A549 (cell line): ENCODE results near the gene CDC14A.

Source experiments
- EP300 ChIP-seq, 2 experiments: fragments of >200 bp; sonication (Bioruptor Twin); formaldehyde crosslinking; IDR thresholded peaks; 2 replicates in 1 of 2; 3 replicates in 1 of 2; pipeline ENCODE4 v1.6.1; 2016 to 2017
- FOXS1 ChIP-seq: fragments of 250-450 bp; sonication (Bioruptor Pico); IDR thresholded peaks from 2 replicates; pipeline ENCODE4 v1.5.0; 2020; ENCODE audit warnings: mild to moderate bottlenecking, moderate library complexity
- JUN ChIP-seq, 2 experiments: fragments of >200 bp; sonication (Bioruptor Twin); formaldehyde crosslinking; IDR thresholded peaks; 2 replicates in 1 of 2; 3 replicates in 1 of 2; pipeline ENCODE4 v1.6.1; 2016 to 2017
- MAX ChIP-seq: IDR thresholded peaks from 2 replicates; pipeline ENCODE4 v1.6.1; 2012
- POLR2A ChIP-seq: IDR thresholded peaks from 2 replicates; pipeline ENCODE4 v1.6.1; 2012; ENCODE audit warnings: mild to moderate bottlenecking, low read length
- RFX5 ChIP-seq: fragments of 450-650 bp; IDR thresholded peaks from 2 replicates; pipeline ENCODE4 v1.7.1; 2014; ENCODE audit warnings: antibody characterized with exemption, mild to moderate bottlenecking, moderate library complexity
- ZC3H11A ChIP-seq: fragments of 450-650 bp; IDR thresholded peaks from 2 replicates; pipeline ENCODE4 v1.6.1; 2014; ENCODE audit warnings: antibody characterized with exemption, mild to moderate bottlenecking
- TF ChIP-seq, protein P1 (sequence below): fragments of >200 bp; sonication (Bioruptor Twin); formaldehyde crosslinking; IDR thresholded peaks from 3 replicates; pipeline ENCODE4 v1.5.1; 2016
- TF ChIP-seq, protein P2 (sequence below): fragments of 150-350 bp; IDR thresholded peaks from 2 replicates; pipeline ENCODE4 v1.6.1; 2014; ENCODE audit warnings: low read depth, mild to moderate bottlenecking, low read length

GRCh38 chr1:100332331-100332730 lies 20.0 kb upstream of the CDC14A start:
- TF ChIP-seq, protein P1, sequence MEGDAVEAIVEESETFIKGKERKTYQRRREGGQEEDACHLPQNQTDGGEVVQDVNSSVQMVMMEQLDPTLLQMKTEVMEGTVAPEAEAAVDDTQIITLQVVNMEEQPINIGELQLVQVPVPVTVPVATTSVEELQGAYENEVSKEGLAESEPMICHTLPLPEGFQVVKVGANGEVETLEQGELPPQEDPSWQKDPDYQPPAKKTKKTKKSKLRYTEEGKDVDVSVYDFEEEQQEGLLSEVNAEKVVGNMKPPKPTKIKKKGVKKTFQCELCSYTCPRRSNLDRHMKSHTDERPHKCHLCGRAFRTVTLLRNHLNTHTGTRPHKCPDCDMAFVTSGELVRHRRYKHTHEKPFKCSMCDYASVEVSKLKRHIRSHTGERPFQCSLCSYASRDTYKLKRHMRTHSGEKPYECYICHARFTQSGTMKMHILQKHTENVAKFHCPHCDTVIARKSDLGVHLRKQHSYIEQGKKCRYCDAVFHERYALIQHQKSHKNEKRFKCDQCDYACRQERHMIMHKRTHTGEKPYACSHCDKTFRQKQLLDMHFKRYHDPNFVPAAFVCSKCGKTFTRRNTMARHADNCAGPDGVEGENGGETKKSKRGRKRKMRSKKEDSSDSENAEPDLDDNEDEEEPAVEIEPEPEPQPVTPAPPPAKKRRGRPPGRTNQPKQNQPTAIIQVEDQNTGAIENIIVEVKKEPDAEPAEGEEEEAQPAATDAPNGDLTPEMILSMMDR = no peak
- TF ChIP-seq EP300 (IDR thresholded peaks at IDR 0.05) = no peak
- TF ChIP-seq JUN (IDR thresholded peaks at IDR 0.05) = no peak
- TF ChIP-seq MAX = no peak
- TF ChIP-seq FOXS1 = no peak
- TF ChIP-seq ZC3H11A = no peak
- no peak for TF ChIP-seq RFX5
- TF ChIP-seq POLR2A = no peak
- TF ChIP-seq, protein P2, sequence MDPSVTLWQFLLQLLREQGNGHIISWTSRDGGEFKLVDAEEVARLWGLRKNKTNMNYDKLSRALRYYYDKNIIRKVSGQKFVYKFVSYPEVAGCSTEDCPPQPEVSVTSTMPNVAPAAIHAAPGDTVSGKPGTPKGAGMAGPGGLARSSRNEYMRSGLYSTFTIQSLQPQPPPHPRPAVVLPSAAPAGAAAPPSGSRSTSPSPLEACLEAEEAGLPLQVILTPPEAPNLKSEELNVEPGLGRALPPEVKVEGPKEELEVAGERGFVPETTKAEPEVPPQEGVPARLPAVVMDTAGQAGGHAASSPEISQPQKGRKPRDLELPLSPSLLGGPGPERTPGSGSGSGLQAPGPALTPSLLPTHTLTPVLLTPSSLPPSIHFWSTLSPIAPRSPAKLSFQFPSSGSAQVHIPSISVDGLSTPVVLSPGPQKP = no peak
